ENCODE data around the gene PYROXD2.

The PYROXD2 gene

DNA sequence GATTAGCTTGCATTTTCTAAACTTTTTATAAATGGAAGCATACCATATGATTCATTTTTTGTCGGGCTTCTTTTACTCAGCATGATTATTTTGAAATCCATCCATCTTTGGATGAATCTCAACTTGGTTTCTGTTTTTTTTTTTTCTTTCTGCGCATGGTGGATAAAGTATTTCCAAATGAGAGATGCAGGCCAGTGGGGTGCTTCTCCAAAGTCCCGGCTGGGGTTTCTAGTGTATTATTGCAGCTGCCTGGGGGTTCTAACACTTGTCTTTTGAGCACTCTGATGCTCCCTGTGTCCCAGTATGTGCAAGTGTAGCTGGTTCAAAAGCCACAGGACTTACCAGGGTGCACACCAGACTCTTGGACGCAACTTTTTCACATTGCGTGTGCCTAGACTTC is 76.1 kb downstream of the PYROXD2 start:
- TF ChIP-seq, protein P1, sequence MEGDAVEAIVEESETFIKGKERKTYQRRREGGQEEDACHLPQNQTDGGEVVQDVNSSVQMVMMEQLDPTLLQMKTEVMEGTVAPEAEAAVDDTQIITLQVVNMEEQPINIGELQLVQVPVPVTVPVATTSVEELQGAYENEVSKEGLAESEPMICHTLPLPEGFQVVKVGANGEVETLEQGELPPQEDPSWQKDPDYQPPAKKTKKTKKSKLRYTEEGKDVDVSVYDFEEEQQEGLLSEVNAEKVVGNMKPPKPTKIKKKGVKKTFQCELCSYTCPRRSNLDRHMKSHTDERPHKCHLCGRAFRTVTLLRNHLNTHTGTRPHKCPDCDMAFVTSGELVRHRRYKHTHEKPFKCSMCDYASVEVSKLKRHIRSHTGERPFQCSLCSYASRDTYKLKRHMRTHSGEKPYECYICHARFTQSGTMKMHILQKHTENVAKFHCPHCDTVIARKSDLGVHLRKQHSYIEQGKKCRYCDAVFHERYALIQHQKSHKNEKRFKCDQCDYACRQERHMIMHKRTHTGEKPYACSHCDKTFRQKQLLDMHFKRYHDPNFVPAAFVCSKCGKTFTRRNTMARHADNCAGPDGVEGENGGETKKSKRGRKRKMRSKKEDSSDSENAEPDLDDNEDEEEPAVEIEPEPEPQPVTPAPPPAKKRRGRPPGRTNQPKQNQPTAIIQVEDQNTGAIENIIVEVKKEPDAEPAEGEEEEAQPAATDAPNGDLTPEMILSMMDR (IDR thresholded peaks at IDR 0.05; ENCODE audit: poor library complexity, severe bottlenecking), result no peak
- ATAC-seq (ENCODE audit: low read depth) (no peak), DNase-seq (ENCODE audit: low spot score) (no peak)
- H3K27ac ChIP-seq (ENCODE audit: poor library complexity, severe bottlenecking), result no peak overlapping the region
- H3K27me3 ChIP-seq (ENCODE audit: insufficient read depth, poor library complexity, severe bottlenecking), result no peaks in the 10 kb centered on the region
- H3K9me3 ChIP-seq (ENCODE audit: severe bottlenecking), result no peaks in the 10 kb centered on the region
- no peaks in the 10 kb centered on the region for H3K4me1 ChIP-seq (ENCODE audit: insufficient read depth, poor library complexity, severe bottlenecking)
- H3K36me3 ChIP-seq (ENCODE audit: low read depth), result no peaks in the 10 kb centered on the region
- no peak overlapping the region for H3K4me3 ChIP-seq (ENCODE audit: severe bottlenecking)

DNA sequence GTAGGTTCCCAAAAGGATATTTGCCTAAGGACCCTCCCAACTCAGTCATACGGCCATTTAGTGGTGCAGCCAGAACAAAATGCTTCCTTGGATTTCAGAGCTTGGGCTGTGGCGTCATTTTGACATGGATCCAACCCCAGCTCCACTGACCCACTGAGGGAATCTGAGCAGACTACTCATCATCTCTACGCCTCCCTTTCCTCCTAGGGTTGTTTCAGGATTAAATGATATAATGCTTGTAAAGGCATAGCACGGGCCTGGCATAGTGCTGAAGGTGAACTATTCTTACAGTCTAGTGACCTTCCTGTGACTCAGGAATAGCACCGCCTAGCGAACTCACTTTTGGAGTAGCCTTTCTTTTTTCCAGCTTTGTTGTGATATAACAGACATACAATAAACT is 76.7 kb downstream of the PYROXD2 start:
- no peaks in the 10 kb centered on the region for H3K4me1 ChIP-seq (ENCODE audit: insufficient read depth, poor library complexity, severe bottlenecking)

DNA sequence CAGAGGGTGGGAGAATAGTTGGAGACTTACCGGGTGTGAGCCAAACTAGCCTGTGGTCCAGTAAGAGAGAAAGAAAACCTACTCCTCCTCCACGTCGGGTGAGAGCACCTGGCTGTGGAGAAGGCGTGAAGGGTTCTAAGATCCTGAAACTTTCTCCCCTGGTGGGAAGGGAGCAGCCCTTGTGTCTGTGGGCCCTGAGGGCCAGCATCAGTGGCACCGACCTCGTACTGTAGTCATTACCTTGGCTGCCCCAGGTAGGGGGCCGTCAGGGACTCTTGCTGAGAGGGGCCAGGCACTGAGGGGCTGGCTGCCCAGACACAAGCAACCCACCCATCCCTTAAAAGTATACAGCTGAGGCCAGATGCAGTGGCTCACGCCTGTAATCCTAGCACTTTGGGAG is 77.5 kb downstream of the PYROXD2 start:
- no peaks in the 10 kb centered on the region for H3K4me1 ChIP-seq (ENCODE audit: insufficient read depth, poor library complexity, severe bottlenecking)
- no peak overlapping the region for H3K27ac ChIP-seq (ENCODE audit: poor library complexity, severe bottlenecking)
- H3K27me3 ChIP-seq (ENCODE audit: insufficient read depth, poor library complexity, severe bottlenecking), result no peaks in the 10 kb centered on the region
- no peak for ATAC-seq (ENCODE audit: low read depth)
- TF ChIP-seq, protein P1 (IDR thresholded peaks at IDR 0.05; ENCODE audit: poor library complexity, severe bottlenecking), result no peak
- no peak overlapping the region for H3K4me3 ChIP-seq (ENCODE audit: severe bottlenecking)
- no peaks in the 10 kb centered on the region for H3K9me3 ChIP-seq (ENCODE audit: severe bottlenecking)
- DNase-seq (ENCODE audit: low spot score), result no peak
- no peaks in the 10 kb centered on the region for H3K36me3 ChIP-seq (ENCODE audit: low read depth)

More for the DNA sequence above, 76.7 kb downstream of the PYROXD2 start:
- Histone ChIP-seq H3K27ac (ENCODE audit: poor library complexity, severe bottlenecking) (no peak overlapping the region), H3K4me3 (ENCODE audit: severe bottlenecking) (no peak overlapping the region), H3K36me3 (ENCODE audit: low read depth) (no peaks in the 10 kb centered on the region), H3K9me3 (ENCODE audit: severe bottlenecking) (no peaks in the 10 kb centered on the region), H3K27me3 (ENCODE audit: insufficient read depth, poor library complexity, severe bottlenecking) (no peaks in the 10 kb centered on the region)
- DNase-seq (ENCODE audit: low spot score) (no peak), ATAC-seq (ENCODE audit: low read depth) (no peak)
- TF ChIP-seq, protein P1 (IDR thresholded peaks at IDR 0.05; ENCODE audit: poor library complexity, severe bottlenecking), result no peak
